DND-41 (cell line): ENCODE results near the gene FLNB.

Experiments used
- CTCF ChIP-seq: IDR thresholded peaks from 2 replicates; pipeline ENCODE4 v1.5.1; 2012; ENCODE audit warnings: borderline replicate concordance, low read length, moderate library complexity, mild to moderate bottlenecking; ENCODE audit not compliant: poor library complexity, severe bottlenecking; ENCODE audit errors: extremely low read depth
- EZH2 ChIP-seq: IDR thresholded peaks from 3 replicates; pipeline ENCODE4 v1.6.1; 2012; ENCODE audit warnings: borderline replicate concordance, low read depth, mild to moderate bottlenecking, moderate library complexity, low read length, inconsistent platforms; ENCODE audit not compliant: severe bottlenecking

- TF ChIP-seq CTCF, result no peak
- TF ChIP-seq EZH2, result no peak
Observed at GRCh38 chr3:58209933-58210332, 201.7 kb downstream of the FLNB start.
